ENCODE measurements around the gene MTCL1. TPM values are rescaled to one million over a fixed set of nuclear protein-coding genes. Genes with fewer than 3 reads are reported as not detected.

Gene MTCL1
- total and polyA plus RNA-seq, 9 of the 15 experiments (the other 6 are each of a cell fraction or from before 2014, with no cell fraction given) = 0.21 to 7.4 (median 3.7) TPM

DNA sequence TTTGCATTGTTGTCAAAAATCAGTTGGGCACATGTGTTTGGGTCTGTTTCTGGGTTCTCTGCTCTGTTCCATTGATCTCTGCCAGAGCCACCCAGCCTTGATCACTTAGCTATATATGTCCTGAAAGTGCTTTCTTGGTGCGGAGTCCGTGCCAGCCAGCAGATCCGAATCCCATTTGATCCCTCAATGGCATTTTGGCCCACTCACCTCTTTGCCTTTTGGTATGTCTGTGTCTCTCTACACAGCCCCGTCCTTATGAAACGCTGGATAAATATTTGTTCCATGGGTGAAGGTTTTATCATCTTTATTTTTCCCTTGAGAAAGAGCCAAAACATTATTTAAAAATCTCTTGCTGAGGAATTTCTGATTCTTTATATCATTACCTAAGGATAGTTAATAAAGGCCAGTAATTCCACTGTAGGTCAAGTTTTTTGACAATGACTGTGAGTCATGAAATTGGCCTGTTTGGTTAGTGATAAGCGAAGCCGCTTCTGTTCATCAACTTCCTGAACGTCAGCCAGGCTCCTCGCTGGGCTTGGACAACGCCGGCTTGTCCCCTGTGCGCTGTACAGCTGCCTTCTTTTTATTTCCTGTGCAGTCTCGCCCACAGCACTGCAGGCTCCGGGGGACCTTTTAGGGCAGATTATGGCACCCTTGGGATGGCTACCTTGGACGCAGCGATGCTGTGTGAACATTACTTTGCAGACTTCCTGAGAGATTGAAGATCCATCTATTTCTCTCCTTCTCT, 24.9 kb downstream of the MTCL1 start:
- Histone ChIP-seq H3K4me1 (replicated peaks in 1 of 2; ENCODE audit: control insufficient read depth in 2 of 2, insufficient read depth in 2 of 2, low read length in 2 of 2) (peaks cover 16 to 20% of the 10 kb centered on the region in 2 experiments; a peak in 4 of 5 replicates), H3K27ac (ENCODE audit: extremely low read depth, low read depth, low read length) (peak overlapping the region; percentile 64), H3K9ac (ENCODE audit: insufficient read depth in 1 of 2, low read depth in 2 of 2, low read length in 2 of 2) (0 out of 4 replicates have a peak overlapping the region, but pooled peaks of 1 of the 2 experiments have one; percentile 15), H4K20me1 (replicated peaks; ENCODE audit: control insufficient read depth, insufficient read depth, low read length) (no peaks in the 10 kb centered on the region), H3K27me3 (ENCODE audit: control insufficient read depth in 2 of 2, insufficient read depth in 2 of 2, low read length in 2 of 2) (no peaks in the 10 kb centered on the region), H3K9me3 (replicated peaks; ENCODE audit: control insufficient read depth, insufficient read depth, low read depth, low read length) (no peaks in the 10 kb centered on the region), H3K36me3 (ENCODE audit: control insufficient read depth, insufficient read depth, low read length) (no peaks in the 10 kb centered on the region), H3K79me2 (ENCODE audit: control insufficient read depth, insufficient read depth, low read length) (no peaks in the 10 kb centered on the region), H3K4me3 (no peak overlapping the region), H2AFZ (ENCODE audit: low read depth, low read length) (peak overlapping the region; percentile 80), H3K9me1 (ENCODE audit: control insufficient read depth, insufficient read depth, low read length) (no peaks in the 10 kb centered on the region), H3K4me2 (ENCODE audit: insufficient read depth, low read length) (peak overlapping the region; percentile 75)
- peak; percentile 61 to 92 (median 76) for DNase-seq (ENCODE audit: extremely low read depth in 1 of 4, low spot score in 3 of 4)
- CTCF ChIA-PET (ENCODE audit: low intra/inter-chr PET ratio) = no interaction called here
- POLR2A ChIA-PET = interaction anchor here (1.0 to 1.8 kb wide), 2 partner anchors 10 to 24 kb away, joined by 4 to 7 read pairs; no protein-coding TSS in a partner anchor
- WGBS (ENCODE audit: insufficient coverage, low coverage, missing lambda C conversion rate) = 5% methylated on average over 16 of the region's 16 CpGs
- intact Hi-C loops (cut with micrococcal nuclease) (no loop called here), in situ Hi-C loops (cut with MboI) (no loop called here)
- FAIRE-seq = peak; percentile 98
- peak; percentile 100 for ATAC-seq
- BruUV-seq (replicated peaks) = no TSS peak
- no peak for TF ChIP-seq CHD2 (IDR thresholded peaks at IDR 0.05; ENCODE audit: low read depth, low read length)
- TF ChIP-seq MEIS2 (IDR thresholded peaks at IDR 0.05; ENCODE audit: partially characterized antibody) = peak; percentile 72
- TF ChIP-seq RFX1 (IDR thresholded peaks at IDR 0.05) = no peak
- no peak for TF ChIP-seq EWSR1 (IDR thresholded peaks at IDR 0.05; ENCODE audit: borderline replicate concordance, low read depth, partially characterized antibody)
- peak; percentile 98 for TF ChIP-seq SOX6 (IDR thresholded peaks at IDR 0.05)
- TF ChIP-seq MTA2 (IDR thresholded peaks at IDR 0.05; ENCODE audit: low read depth) = peak; percentile 71
- TF ChIP-seq, protein P1, sequence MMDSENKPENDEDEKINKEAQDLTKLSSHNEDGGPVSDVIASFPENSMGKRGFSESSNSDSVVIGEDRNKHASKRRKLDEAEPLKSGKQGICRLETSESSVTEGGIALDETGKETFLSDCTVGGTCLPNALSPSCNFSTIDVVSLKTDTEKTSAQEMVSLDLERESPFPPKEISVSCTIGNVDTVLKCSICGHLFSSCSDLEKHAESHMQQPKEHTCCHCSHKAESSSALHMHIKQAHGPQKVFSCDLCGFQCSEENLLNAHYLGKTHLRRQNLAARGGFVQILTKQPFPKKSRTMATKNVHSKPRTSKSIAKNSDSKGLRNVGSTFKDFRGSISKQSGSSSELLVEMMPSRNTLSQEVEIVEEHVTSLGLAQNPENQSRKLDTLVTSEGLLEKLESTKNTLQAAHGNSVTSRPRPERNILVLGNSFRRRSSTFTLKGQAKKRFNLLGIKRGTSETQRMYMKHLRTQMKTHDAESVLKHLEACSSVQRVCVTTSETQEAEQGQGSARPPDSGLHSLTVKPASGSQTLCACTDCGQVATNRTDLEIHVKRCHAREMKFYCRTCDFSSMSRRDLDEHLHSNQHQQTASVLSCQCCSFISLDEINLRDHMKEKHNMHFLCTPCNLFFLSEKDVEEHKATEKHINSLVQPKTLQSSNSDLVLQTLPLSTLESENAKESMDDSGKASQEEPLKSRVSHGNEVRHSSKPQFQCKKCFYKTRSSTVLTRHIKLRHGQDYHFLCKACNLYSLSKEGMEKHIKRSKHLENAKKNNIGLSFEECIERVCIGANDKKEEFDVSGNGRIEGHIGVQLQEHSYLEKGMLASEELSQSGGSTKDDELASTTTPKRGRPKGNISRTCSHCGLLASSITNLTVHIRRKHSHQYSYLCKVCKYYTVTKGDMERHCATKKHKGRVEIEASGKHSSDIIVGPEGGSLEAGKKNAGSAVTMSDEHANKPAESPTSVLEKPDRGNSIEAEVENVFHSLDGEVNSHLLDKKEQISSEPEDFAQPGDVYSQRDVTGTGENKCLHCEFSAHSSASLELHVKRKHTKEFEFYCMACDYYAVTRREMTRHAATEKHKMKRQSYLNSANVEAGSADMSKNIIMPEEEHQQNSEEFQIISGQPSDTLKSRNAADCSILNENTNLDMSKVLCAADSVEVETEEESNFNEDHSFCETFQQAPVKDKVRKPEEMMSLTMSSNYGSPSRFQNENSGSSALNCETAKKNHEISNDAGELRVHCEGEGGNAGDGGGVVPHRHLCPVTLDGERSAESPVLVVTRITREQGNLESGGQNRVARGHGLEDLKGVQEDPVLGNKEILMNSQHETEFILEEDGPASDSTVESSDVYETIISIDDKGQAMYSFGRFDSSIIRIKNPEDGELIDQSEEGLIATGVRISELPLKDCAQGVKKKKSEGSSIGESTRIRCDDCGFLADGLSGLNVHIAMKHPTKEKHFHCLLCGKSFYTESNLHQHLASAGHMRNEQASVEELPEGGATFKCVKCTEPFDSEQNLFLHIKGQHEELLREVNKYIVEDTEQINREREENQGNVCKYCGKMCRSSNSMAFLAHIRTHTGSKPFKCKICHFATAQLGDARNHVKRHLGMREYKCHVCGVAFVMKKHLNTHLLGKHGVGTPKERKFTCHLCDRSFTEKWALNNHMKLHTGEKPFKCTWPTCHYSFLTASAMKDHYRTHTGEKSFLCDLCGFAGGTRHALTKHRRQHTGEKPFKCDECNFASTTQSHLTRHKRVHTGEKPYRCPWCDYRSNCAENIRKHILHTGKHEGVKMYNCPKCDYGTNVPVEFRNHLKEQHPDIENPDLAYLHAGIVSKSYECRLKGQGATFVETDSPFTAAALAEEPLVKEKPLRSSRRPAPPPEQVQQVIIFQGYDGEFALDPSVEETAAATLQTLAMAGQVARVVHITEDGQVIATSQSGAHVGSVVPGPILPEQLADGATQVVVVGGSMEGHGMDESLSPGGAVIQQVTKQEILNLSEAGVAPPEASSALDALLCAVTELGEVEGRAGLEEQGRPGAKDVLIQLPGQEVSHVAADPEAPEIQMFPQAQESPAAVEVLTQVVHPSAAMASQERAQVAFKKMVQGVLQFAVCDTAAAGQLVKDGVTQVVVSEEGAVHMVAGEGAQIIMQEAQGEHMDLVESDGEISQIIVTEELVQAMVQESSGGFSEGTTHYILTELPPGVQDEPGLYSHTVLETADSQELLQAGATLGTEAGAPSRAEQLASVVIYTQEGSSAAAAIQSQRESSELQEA (IDR thresholded peaks at IDR 0.05; ENCODE audit: low read depth) = no peak
- TF ChIP-seq ZFX (CRISPR knock-in tag; IDR thresholded peaks at IDR 0.05) = no peak; the same call in 1 of the 2 replicates
- TF ChIP-seq, protein P2, sequence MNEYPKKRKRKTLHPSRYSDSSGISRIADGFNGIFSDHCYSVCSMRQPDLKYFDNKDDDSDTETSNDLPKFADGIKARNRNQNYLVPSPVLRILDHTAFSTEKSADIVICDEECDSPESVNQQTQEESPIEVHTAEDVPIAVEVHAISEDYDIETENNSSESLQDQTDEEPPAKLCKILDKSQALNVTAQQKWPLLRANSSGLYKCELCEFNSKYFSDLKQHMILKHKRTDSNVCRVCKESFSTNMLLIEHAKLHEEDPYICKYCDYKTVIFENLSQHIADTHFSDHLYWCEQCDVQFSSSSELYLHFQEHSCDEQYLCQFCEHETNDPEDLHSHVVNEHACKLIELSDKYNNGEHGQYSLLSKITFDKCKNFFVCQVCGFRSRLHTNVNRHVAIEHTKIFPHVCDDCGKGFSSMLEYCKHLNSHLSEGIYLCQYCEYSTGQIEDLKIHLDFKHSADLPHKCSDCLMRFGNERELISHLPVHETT (CRISPR knock-in tag; conservative IDR thresholded peaks at IDR 0.05 in 1 of 2, IDR thresholded peaks at IDR 0.05 in 1 of 2) = 0 out of 4 replicates have a peak, but pooled peaks of 1 of the 2 experiments have one; percentile 31
- TF ChIP-seq TFAM (CRISPR knock-in tag; conservative IDR thresholded peaks at IDR 0.05) = no peak
- TF ChIP-seq, protein P3, sequence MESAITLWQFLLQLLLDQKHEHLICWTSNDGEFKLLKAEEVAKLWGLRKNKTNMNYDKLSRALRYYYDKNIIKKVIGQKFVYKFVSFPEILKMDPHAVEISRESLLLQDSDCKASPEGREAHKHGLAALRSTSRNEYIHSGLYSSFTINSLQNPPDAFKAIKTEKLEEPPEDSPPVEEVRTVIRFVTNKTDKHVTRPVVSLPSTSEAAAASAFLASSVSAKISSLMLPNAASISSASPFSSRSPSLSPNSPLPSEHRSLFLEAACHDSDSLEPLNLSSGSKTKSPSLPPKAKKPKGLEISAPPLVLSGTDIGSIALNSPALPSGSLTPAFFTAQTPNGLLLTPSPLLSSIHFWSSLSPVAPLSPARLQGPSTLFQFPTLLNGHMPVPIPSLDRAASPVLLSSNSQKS (CRISPR knock-in tag; IDR thresholded peaks at IDR 0.05) = no peak

All from K562 (cell line).